Smooth muscle cell of bladder (primary cell): ENCODE data around the gene TMEM231. TPM values are rescaled to one million over a fixed set of nuclear protein-coding genes. Genes with fewer than 3 reads are reported as not detected.

Experiments
- total RNA-seq: library from RNA; depleted of rRNA; stranded (reverse); fragments of >200 nt; gene quantifications from 2 replicates; pipeline ENCODE4 v1.2.3, GENCODE V29; 2014

The TMEM231 gene, protein sequence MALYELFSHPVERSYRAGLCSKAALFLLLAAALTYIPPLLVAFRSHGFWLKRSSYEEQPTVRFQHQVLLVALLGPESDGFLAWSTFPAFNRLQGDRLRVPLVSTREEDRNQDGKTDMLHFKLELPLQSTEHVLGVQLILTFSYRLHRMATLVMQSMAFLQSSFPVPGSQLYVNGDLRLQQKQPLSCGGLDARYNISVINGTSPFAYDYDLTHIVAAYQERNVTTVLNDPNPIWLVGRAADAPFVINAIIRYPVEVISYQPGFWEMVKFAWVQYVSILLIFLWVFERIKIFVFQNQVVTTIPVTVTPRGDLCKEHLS
- 14.5 and 15.1 TPM in 2 replicates for total RNA-seq

DNA sequence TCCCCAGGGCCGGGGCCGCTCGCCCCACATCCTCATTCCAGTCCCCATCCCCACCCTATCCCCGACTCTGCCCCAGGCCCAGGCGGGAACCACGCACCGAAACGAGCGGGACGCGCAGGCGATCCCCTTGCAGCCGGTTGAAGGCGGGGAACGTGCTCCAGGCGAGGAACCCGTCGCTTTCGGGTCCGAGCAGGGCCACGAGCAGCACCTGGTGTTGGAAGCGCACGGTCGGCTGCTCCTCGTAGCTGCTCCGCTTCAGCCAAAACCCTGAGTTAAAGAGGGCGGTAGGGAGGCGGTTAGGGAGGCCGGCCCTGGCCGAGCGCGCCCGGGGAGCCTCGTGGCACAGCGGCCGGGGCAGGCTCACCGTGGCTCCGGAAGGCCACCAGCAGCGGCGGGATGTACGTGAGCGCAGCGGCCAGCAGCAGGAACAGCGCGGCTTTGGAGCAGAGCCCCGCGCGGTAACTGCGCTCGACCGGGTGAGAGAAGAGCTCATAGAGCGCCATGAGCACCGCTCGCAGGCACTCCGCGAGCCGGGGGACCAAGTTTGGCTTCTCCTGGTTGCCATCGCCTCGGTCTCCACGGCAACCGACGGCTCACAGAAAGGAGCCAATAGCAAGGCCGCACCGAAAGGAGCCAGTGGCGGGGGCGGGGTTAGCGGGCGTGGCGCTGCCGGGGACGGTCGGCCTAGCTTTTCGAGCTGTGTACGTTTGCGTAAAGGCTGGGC is at the start of gene TMEM231:
TSS of gene TMEM231 (minus strand) at position 546 of the 724 bp plus-strand sequence. CDS start at position 503, 43 bp downstream.

DNA sequence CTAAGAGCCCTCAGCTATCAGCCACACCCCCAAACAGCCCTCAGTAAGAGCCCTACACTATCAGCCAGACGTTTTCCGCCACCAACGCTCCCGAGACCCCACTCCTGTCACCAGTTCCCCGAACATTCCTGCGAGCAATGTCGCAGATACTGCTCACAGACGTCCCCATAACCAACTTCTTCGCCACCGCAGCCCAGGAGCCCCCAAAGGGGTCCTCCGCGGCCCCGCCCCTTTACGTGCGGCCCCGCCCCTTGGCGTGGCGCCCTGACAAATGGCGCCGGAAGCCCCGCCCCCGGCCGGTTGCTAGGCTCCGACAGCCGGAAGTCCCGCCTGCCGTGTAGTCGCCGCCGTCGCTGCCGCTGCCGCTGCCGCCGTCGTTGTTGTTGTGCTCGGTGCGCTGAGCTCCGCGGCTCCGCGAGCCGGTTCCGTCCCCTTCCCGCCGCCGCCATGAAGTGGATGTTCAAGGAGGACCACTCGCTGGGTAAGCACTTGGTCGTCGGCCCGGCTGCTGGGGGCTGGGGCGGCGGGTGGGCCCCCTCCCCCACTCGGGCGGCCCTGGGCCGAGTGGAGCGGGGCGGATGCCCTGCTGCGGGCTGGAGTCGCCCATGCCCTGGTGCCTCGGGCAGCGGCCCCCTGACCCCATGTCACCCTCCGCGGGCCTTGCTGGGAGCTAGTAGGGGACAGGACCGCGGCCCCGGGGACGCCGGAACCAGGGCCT is 10.1 kb upstream of the TMEM231 start, which contains the start of gene GABARAPL2:
TSS of gene GABARAPL2 (plus strand) at position 340 of the 718 bp plus-strand sequence. CDS start at position 448, 108 bp downstream.

GRCh38 chr16:75535901-75536300 is 20.2 kb downstream of the TMEM231 start, which contains the start of gene CHST5:
TSS of gene CHST5 (minus strand) at chr16:75536108. CDS start at chr16:75530384, 5,724 bp downstream.

DNA sequence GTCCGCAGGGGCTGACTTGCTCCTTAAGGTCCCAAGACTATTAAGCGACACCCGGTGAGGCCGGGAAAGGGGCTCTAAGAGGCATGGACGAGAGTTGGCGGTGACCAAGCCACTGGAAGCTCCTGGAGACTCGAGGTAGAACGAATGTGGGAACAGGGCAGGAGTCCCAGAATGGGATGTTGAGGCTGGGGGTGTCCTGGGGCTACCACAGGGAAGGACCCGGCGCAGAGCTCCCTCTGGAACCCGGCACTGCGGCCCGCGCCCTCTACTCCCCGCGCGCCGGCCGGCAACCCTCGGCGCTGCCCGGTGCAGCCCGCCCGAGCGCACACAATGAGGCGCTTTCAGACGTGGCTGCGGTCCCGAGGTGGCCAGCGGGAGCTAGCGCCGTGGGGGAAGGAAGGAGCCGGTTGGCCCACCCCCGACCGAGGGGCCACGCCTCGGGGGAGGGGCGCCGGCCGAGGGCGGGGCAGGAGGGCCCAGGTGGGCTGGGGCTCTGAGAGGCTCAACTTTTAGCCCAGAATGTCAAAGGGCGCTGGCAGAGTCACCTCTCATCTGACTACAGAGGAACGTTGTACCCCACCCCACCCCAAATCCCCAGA is 60.9 kb downstream of the TMEM231 start, which contains the start of gene CHST6:
TSS of gene CHST6 (minus strand) at position 366 of the 599 bp plus-strand sequence. CDS start 15,613 bp downstream, outside the sequence.

Other genes starting within 250 kb of the TMEM231 start
- 47.1 and 63.6 TPM in 2 replicates for gene CFDP1, start 122.7 kb downstream of the TMEM231 start, total RNA-seq
- gene TMEM170A, start 91.6 kb downstream of the TMEM231 start, total RNA-seq = 14.4 and 15.9 TPM in 2 replicates
- gene CHST6, start 60.8 kb downstream of the TMEM231 start, total RNA-seq = 1.6 and 1.7 TPM in 2 replicates
- not detected in 2 replicates for gene CHST5, start 20.1 kb downstream of the TMEM231 start, total RNA-seq
- gene GABARAPL2, start 10.1 kb upstream of the TMEM231 start, total RNA-seq = 29.7 and 38.6 TPM in 2 replicates
- gene ADAT1, start 67.0 kb upstream of the TMEM231 start, total RNA-seq = 30.6 and 48.5 TPM in 2 replicates
- 151 and 169 TPM in 2 replicates for gene KARS1, start 91.4 kb upstream of the TMEM231 start, total RNA-seq
- 33.3 and 37.3 TPM in 2 replicates for gene TERF2IP, start 91.5 kb upstream of the TMEM231 start, total RNA-seq
- gene CPHXL2, start 120.8 kb upstream of the TMEM231 start, total RNA-seq = not detected in 2 replicates
- gene DUXB, start 145.2 kb upstream of the TMEM231 start, total RNA-seq = not detected in 2 replicates
- not detected in 2 replicates for gene CPHXL, start 170.2 kb upstream of the TMEM231 start, total RNA-seq